ENCODE data around the gene BTD.

BTD gene

DNA sequence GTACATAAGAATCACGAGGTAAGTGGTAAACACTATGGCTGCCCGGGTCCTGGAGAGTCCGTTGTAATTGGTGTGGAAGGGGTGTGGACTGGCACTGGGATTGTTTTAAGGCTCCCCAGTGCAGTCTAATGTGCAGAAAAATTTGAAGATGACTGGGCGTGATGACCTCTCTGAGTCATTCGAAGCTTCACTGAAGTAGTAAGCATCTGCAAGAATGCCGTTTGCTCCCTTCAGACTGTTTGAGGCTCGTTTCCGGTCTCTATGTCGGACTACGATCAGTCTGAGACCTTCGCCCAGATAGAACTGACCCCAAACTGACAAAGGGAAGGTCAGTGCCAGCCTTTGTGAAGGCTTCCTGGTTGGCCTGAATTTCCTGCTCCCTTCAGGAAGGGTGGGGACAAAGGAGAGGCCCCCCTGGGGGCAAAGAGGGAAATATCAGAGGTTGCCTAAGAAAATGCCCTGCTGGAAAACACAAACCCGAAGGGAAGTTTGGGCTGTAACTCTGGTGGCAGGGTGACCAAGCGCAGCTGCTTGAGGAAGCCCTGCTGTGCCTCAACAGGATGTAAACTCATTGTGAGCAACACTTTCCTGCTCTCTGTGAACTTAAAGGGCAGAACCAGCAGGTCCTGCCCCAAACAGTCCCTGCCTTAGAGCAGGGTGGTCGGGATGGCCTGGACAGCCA, 34.6 kb downstream of the BTD start:
- no peak for TF ChIP-seq ELF4 (IDR thresholded peaks at IDR 0.05)
- TF ChIP-seq L3MBTL2 (conservative IDR thresholded peaks at IDR 0.05): no peak
- TF ChIP-seq NFRKB (IDR thresholded peaks at IDR 0.05): no peak
- no peak for TF ChIP-seq HDGF (IDR thresholded peaks at IDR 0.05; ENCODE audit: borderline replicate concordance)
- no peak for TF ChIP-seq TARDBP (IDR thresholded peaks at IDR 0.05)
- TF ChIP-seq SUZ12 (IDR thresholded peaks at IDR 0.05): no peak
- TF ChIP-seq FOXA1 (IDR thresholded peaks at IDR 0.05): no peak
- TF ChIP-seq BHLHE40 (IDR thresholded peaks at IDR 0.05; ENCODE audit: borderline replicate concordance): no peak
- no peak for TF ChIP-seq ARNT (IDR thresholded peaks at IDR 0.05)
- no peak for TF ChIP-seq SP1 (IDR thresholded peaks at IDR 0.05)
- no peak for TF ChIP-seq LEF1 (IDR thresholded peaks at IDR 0.05; ENCODE audit: borderline replicate concordance)
- TF ChIP-seq, protein P1, sequence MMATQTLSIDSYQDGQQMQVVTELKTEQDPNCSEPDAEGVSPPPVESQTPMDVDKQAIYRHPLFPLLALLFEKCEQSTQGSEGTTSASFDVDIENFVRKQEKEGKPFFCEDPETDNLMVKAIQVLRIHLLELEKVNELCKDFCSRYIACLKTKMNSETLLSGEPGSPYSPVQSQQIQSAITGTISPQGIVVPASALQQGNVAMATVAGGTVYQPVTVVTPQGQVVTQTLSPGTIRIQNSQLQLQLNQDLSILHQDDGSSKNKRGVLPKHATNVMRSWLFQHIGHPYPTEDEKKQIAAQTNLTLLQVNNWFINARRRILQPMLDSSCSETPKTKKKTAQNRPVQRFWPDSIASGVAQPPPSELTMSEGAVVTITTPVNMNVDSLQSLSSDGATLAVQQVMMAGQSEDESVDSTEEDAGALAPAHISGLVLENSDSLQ (IDR thresholded peaks at IDR 0.05): no peak
- TF ChIP-seq FOXM1 (IDR thresholded peaks at IDR 0.05; ENCODE audit: borderline replicate concordance): no peak
- POLR2A ChIA-PET: no interaction called here
- CTCF ChIA-PET: interaction anchor here (0.7 kb wide), 1 partner anchor 126 kb away, joined by 3 read pairs; no protein-coding TSS in a partner anchor
- no peak for DNase-seq (ENCODE audit: extremely low spot score)

DNA sequence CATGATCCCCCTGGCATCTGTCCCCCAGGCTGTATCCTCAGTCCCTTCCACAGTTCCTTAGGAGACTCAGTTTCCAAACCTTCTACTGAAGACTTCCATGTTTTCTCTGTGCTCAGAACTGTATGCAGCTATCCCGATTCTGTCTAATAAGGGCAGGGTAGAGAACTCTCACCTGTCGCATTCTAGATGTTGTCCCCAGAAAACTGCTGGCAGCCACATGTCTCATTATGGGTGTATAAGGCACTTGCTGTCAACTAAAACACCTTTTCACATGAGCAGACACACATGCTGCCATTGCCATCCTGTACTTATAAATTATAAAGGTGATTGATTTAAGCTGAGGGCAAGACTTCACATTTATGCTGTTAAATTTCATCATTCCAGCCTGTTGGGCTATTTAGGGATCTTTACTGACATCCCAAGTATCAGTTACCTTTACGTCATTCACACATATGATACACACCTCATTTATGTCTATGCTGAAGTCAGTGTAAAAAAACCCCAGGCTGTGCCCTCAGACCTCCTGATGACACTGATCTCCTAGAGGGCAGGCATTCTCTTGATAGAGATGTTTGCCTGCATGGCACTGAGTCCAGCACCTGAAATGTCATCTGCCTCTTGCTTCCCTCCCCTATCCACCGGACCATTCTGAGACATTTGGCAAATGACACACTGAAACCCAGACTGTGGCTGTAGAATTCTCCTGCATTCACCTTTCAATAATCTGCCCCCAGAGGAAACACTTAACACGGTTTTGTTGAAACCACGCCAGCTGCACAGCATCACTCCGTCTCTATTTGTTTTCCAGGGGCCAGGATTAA, 35.8 kb downstream of the BTD start:
- DNase-seq (ENCODE audit: extremely low spot score): no peak
- ChIA-PET CTCF (no interaction called here), POLR2A (no interaction called here)
- no peak for TF ChIP-seq ELF4 (IDR thresholded peaks at IDR 0.05)
- TF ChIP-seq CTBP1 (IDR thresholded peaks at IDR 0.05; ENCODE audit: borderline replicate concordance): no peak
- TF ChIP-seq TARDBP (IDR thresholded peaks at IDR 0.05): no peak
- no peak for TF ChIP-seq BHLHE40 (IDR thresholded peaks at IDR 0.05; ENCODE audit: borderline replicate concordance)
- no peak for TF ChIP-seq ZNF384 (IDR thresholded peaks at IDR 0.05)
- no peak for TF ChIP-seq HDGF (IDR thresholded peaks at IDR 0.05; ENCODE audit: borderline replicate concordance)
- no peak for TF ChIP-seq L3MBTL2 (conservative IDR thresholded peaks at IDR 0.05)
- no peak for TF ChIP-seq NFRKB (IDR thresholded peaks at IDR 0.05)
- no peak for TF ChIP-seq FOXM1 (IDR thresholded peaks at IDR 0.05; ENCODE audit: borderline replicate concordance)
- no peak for TF ChIP-seq ARNT (IDR thresholded peaks at IDR 0.05)
- no peak for TF ChIP-seq FOXA1 (IDR thresholded peaks at IDR 0.05)

DNA sequence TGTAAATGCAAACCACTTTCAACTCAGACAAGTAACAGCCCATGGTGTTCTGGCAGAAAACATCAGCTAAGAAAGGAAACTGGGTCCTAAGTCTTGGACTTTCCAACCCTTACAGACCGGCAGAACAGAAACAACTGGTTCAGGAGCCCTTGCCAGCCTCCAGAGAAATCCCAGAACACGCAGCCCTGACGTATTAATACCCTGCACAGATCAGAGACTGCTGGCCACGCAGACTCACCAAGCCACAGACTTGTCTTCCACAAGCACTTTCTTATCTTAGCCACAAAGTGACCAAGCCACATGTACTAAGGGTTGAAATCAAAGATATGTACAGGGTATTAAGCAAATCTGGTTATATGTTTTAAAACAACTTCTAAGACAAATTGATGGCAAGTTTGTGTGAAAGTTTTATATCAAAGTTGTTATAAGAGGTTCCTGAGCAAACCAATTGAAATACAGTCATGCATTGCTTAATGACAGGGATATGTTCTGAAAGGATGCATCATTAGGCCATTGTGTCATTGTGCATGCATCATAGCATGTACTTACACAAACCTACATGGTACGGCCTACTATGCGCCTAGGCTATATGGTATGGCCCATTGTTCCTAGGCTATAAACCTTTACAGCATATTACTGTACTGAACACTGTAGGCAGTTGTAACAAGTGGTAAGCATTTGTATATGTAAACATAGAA, 36.8 kb downstream of the BTD start:
- no peak for DNase-seq (ENCODE audit: extremely low spot score)
- TF ChIP-seq NFRKB (IDR thresholded peaks at IDR 0.05) (no peak), LEF1 (IDR thresholded peaks at IDR 0.05; ENCODE audit: borderline replicate concordance) (no peak), BHLHE40 (IDR thresholded peaks at IDR 0.05; ENCODE audit: borderline replicate concordance) (no peak), TARDBP (IDR thresholded peaks at IDR 0.05) (no peak), HDGF (IDR thresholded peaks at IDR 0.05; ENCODE audit: borderline replicate concordance) (no peak), FOXM1 (IDR thresholded peaks at IDR 0.05; ENCODE audit: borderline replicate concordance) (no peak), L3MBTL2 (conservative IDR thresholded peaks at IDR 0.05) (no peak), SP1 (IDR thresholded peaks at IDR 0.05) (no peak), SUZ12 (IDR thresholded peaks at IDR 0.05) (no peak), ARNT (IDR thresholded peaks at IDR 0.05) (no peak), ELF4 (IDR thresholded peaks at IDR 0.05) (no peak), CTBP1 (IDR thresholded peaks at IDR 0.05; ENCODE audit: borderline replicate concordance) (no peak), ZNF384 (IDR thresholded peaks at IDR 0.05) (no peak), FOXK2 (IDR thresholded peaks at IDR 0.05) (no peak), FOXA1 (IDR thresholded peaks at IDR 0.05) (no peak)
- TF ChIP-seq, protein P1 (IDR thresholded peaks at IDR 0.05): no peak
- ChIA-PET CTCF (no interaction called here), POLR2A (no interaction called here)

DNA sequence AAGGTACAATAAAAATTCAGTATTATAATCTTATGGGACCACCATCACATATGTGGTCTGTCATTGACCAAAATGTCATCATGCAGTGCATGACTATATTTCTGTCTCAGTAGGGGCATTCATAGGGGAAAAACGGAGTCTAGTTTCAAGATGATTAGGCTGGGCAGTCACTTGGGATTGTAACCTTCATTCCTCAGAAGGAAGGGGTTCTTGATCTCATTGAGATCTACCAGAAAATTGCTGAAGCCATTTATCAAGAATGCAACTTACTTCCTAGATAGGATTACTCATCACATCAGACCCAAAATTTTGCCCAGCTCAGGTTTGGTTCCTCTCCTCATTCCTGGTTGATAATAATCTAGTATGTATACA, 37.3 kb downstream of the BTD start:
- CTCF ChIA-PET: no interaction called here
- DNase-seq (ENCODE audit: extremely low spot score): no peak
- POLR2A ChIA-PET: no interaction called here
- TF ChIP-seq ARNT (IDR thresholded peaks at IDR 0.05): no peak
- no peak for TF ChIP-seq SUZ12 (IDR thresholded peaks at IDR 0.05)
- no peak for TF ChIP-seq CTBP1 (IDR thresholded peaks at IDR 0.05; ENCODE audit: borderline replicate concordance)
- TF ChIP-seq LEF1 (IDR thresholded peaks at IDR 0.05; ENCODE audit: borderline replicate concordance): no peak
- no peak for TF ChIP-seq FOXK2 (IDR thresholded peaks at IDR 0.05)
- no peak for TF ChIP-seq TARDBP (IDR thresholded peaks at IDR 0.05)
- no peak for TF ChIP-seq FOXA1 (IDR thresholded peaks at IDR 0.05)
- TF ChIP-seq, protein P1 (IDR thresholded peaks at IDR 0.05): no peak
- TF ChIP-seq HDGF (IDR thresholded peaks at IDR 0.05; ENCODE audit: borderline replicate concordance): no peak
- TF ChIP-seq ELF4 (IDR thresholded peaks at IDR 0.05): no peak
- TF ChIP-seq BHLHE40 (IDR thresholded peaks at IDR 0.05; ENCODE audit: borderline replicate concordance): no peak
- no peak for TF ChIP-seq ZNF384 (IDR thresholded peaks at IDR 0.05)
- TF ChIP-seq FOXM1 (IDR thresholded peaks at IDR 0.05; ENCODE audit: borderline replicate concordance): no peak
- no peak for TF ChIP-seq L3MBTL2 (conservative IDR thresholded peaks at IDR 0.05)

DNA sequence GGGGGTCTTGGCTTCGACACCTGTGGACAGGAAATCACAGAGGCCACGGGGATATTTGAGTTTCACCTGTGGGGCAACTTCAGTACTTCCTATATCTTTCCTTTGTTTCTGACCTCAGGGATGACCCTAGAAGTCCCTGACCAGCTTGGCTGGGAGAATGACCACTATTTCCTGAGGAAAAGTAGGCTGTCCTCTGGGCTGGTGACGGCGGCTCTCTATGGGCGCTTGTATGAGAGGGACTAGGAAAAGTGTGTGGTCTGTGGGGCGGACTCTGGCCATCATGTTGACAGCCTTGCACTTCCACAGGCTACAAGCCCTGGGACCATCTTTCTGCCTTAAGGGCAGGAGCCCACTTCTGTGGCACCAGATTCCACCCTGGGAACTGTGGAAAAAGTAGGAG, 43.7 kb downstream of the BTD start:
- TF ChIP-seq SP1 (IDR thresholded peaks at IDR 0.05) (no peak), ZNF384 (IDR thresholded peaks at IDR 0.05) (no peak), FOXK2 (IDR thresholded peaks at IDR 0.05) (no peak), TARDBP (IDR thresholded peaks at IDR 0.05) (no peak)
- ChIA-PET POLR2A (no interaction called here), CTCF (interaction anchor here (0.6 kb wide), 1 partner anchor 380 kb away, joined by 3 read pairs; no protein-coding TSS in a partner anchor)
- no peak for DNase-seq (ENCODE audit: extremely low spot score)
